ENCODE measurements around the gene NLE1.

GRCh38 chr17:35080536-35080935, 61.6 kb downstream of the NLE1 start:
- TF ChIP-seq POLR2A (IDR thresholded peaks at IDR 0.05) (no peak), CTCF (IDR thresholded peaks at IDR 0.05) (no peak)

Measured in Peyer's patch (tissue), 4 donors.